ENCODE measurements around the gene ROM1. TPM values are rescaled to one million over a fixed set of nuclear protein-coding genes. Genes with fewer than 3 reads are reported as not detected.

The ROM1 gene, protein sequence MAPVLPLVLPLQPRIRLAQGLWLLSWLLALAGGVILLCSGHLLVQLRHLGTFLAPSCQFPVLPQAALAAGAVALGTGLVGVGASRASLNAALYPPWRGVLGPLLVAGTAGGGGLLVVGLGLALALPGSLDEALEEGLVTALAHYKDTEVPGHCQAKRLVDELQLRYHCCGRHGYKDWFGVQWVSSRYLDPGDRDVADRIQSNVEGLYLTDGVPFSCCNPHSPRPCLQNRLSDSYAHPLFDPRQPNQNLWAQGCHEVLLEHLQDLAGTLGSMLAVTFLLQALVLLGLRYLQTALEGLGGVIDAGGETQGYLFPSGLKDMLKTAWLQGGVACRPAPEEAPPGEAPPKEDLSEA
- 1.1 and 1.3 TPM in 2 replicates for total RNA-seq (2022)
- percentile 33 among the genes with signal in this experiment for Bru-seq, nascent RNA
- percentile 33 among the genes with signal in this experiment for BruChase-seq, experiment 1, labeled RNA remaining after a 2-hour chase
- percentile 28 among the genes with signal in this experiment for BruChase-seq, experiment 2, labeled RNA remaining after a 6-hour chase
- long read RNA-seq, partial matches to known transcripts: 0 of 4 reads
- long read RNA-seq, other reads (novel, unspliced or antisense): 3 of 4 reads

- intact Hi-C loops (cut with micrococcal nuclease; ENCODE audit: unreplicated experiment): loop anchor here (1.0 to 5.0 kb wide), 3 partner anchors 9 to 35 kb away; partner anchors contain the start of genes B3GAT3, GANAB and TUT1
- peak within 1 kb of the TSS; percentile 87 for H3K4me3 ChIP-seq (ENCODE audit: low read depth, low read length)
- H3K36me3 Mint-ChIP-seq (ENCODE audit: insufficient read depth, unreplicated experiment): peaks cover 49% of the 10 kb centered on the region
- DNase-seq: peak; percentile 93
- no peaks in the 10 kb centered on the region for H3K9me3 ChIP-seq
- H3K27me3 ChIP-seq (replicated peaks; ENCODE audit: control insufficient read depth, insufficient read depth, low read length): no peaks in the 10 kb centered on the region
- H3K36me3 ChIP-seq (ENCODE audit: control insufficient read depth, insufficient read depth, low read length): peaks cover 3% of the 10 kb centered on the region; the same call in 1 of the 2 replicates
- H3K4me1 ChIP-seq: peaks cover 30% of the 10 kb centered on the region
- ChIA-PET POLR2A (interaction anchor here (0.8 to 1.6 kb wide), 5 partner anchors 9 to 52 kb away, joined by 4 to 8 read pairs (median 6); partner anchors contain the start of genes B3GAT3, C11orf98, CSKMT and MTA2), CTCF (interaction anchor here (0.5 to 2.4 kb wide), 18 partner anchors 8 to 358 kb away, joined by 3 to 19 read pairs (median 4); partner anchors contain the start of genes B3GAT3, C11orf98, CSKMT and EEF1G)
- peak within 1 kb of the TSS; percentile 93 for H3K27ac Mint-ChIP-seq (ENCODE audit: unreplicated experiment)
- TF ChIP-seq, protein P1, sequence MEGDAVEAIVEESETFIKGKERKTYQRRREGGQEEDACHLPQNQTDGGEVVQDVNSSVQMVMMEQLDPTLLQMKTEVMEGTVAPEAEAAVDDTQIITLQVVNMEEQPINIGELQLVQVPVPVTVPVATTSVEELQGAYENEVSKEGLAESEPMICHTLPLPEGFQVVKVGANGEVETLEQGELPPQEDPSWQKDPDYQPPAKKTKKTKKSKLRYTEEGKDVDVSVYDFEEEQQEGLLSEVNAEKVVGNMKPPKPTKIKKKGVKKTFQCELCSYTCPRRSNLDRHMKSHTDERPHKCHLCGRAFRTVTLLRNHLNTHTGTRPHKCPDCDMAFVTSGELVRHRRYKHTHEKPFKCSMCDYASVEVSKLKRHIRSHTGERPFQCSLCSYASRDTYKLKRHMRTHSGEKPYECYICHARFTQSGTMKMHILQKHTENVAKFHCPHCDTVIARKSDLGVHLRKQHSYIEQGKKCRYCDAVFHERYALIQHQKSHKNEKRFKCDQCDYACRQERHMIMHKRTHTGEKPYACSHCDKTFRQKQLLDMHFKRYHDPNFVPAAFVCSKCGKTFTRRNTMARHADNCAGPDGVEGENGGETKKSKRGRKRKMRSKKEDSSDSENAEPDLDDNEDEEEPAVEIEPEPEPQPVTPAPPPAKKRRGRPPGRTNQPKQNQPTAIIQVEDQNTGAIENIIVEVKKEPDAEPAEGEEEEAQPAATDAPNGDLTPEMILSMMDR (IDR thresholded peaks at IDR 0.05; ENCODE audit: insufficient read depth in 1 of 2, low read depth in 1 of 2, low read length in 1 of 2, severe bottlenecking in 1 of 2, unreplicated experiment in 1 of 2): peak; percentile 99
- H3K27me3 Mint-ChIP-seq (ENCODE audit: insufficient read depth, unreplicated experiment): no peaks in the 10 kb centered on the region
- no TSS peak for BruUV-seq (replicated peaks)
- no peaks in the 10 kb centered on the region for H3K9me3 Mint-ChIP-seq (ENCODE audit: unreplicated experiment)
- H3K4me3 Mint-ChIP-seq (ENCODE audit: unreplicated experiment): peak within 1 kb of the TSS; percentile 97
- H3K4me1 Mint-ChIP-seq (ENCODE audit: low read depth, unreplicated experiment): peaks cover 33% of the 10 kb centered on the region
These were observed at the start of gene ROM1, which contains the start of gene EML3 for GRCh38 chr11:62612366-62613290. Gene ROM1, plus strand, starts transcription at chr11:62613257. Its CDS starts 25 bp downstream, at chr11:62613282. Gene EML3, minus strand, starts transcription at chr11:62612775. Its CDS starts 318 bp downstream, at chr11:62612457.

GRCh38 chr11:62565100-62565802 is 47.8 kb upstream of the ROM1 start:
- no peak overlapping the region for H3K4me3 Mint-ChIP-seq (ENCODE audit: unreplicated experiment)

More at GRCh38 chr11:62565100-62565802, 47.8 kb upstream of the ROM1 start:
- BruUV-seq (replicated peaks): no TSS peak
- DNase-seq: no peak
- no peaks in the 10 kb centered on the region for H3K9me3 Mint-ChIP-seq (ENCODE audit: unreplicated experiment)
- Histone ChIP-seq H3K4me3 (ENCODE audit: low read depth, low read length) (no peak overlapping the region), H3K9me3 (no peaks in the 10 kb centered on the region), H3K4me1 (peaks cover 58% of the 10 kb centered on the region), H3K36me3 (ENCODE audit: control insufficient read depth, insufficient read depth, low read length) (peaks cover 6% of the 10 kb centered on the region), H3K27me3 (replicated peaks; ENCODE audit: control insufficient read depth, insufficient read depth, low read length) (no peaks in the 10 kb centered on the region)
- intact Hi-C loops (cut with micrococcal nuclease; ENCODE audit: unreplicated experiment): no loop called here
- CTCF ChIA-PET: interaction anchor here (0.7 to 1.6 kb wide), 6 partner anchors 9 to 172 kb away, joined by 3 to 4 read pairs (median 4); partner anchors contain the start of gene EEF1G
- POLR2A ChIA-PET: interaction anchor here (0.5 to 1.5 kb wide), 5 partner anchors 9 to 642 kb away, joined by 3 to 15 read pairs (median 4); partner anchors contain the start of genes AHNAK, EEF1G and TUT1
- peak overlapping the region; percentile 6 for H3K27ac Mint-ChIP-seq (ENCODE audit: unreplicated experiment)
- TF ChIP-seq, protein P1 (IDR thresholded peaks at IDR 0.05; ENCODE audit: insufficient read depth in 1 of 2, low read depth in 1 of 2, low read length in 1 of 2, severe bottlenecking in 1 of 2, unreplicated experiment in 1 of 2): no peak
- peaks cover 45% of the 10 kb centered on the region for H3K4me1 Mint-ChIP-seq (ENCODE audit: low read depth, unreplicated experiment)
- H3K36me3 Mint-ChIP-seq (ENCODE audit: insufficient read depth, unreplicated experiment): peaks cover 100% of the 10 kb centered on the region
- no peaks in the 10 kb centered on the region for H3K27me3 Mint-ChIP-seq (ENCODE audit: insufficient read depth, unreplicated experiment)

Data from Caco-2 (cell line).